ENCODE results near the gene CCDC60. TPM values are rescaled to one million over a fixed set of nuclear protein-coding genes. Genes with fewer than 3 reads are reported as not detected.
A peak's percentile ranks its signal among the peaks of the same experiment; 100 is the strongest.

Gene CCDC60
- total RNA-seq, 1 donor from 2014 or later: 2.3 TPM

GRCh38 chr12:119444462-119445044 is 110.0 kb downstream of the CCDC60 start:
- no peaks in the 10 kb centered on the region for H3K4me1 Mint-ChIP-seq (ENCODE audit: unreplicated experiment)
- H3K27ac Mint-ChIP-seq: no peak overlapping the region
- TF ChIP-seq, protein P1, sequence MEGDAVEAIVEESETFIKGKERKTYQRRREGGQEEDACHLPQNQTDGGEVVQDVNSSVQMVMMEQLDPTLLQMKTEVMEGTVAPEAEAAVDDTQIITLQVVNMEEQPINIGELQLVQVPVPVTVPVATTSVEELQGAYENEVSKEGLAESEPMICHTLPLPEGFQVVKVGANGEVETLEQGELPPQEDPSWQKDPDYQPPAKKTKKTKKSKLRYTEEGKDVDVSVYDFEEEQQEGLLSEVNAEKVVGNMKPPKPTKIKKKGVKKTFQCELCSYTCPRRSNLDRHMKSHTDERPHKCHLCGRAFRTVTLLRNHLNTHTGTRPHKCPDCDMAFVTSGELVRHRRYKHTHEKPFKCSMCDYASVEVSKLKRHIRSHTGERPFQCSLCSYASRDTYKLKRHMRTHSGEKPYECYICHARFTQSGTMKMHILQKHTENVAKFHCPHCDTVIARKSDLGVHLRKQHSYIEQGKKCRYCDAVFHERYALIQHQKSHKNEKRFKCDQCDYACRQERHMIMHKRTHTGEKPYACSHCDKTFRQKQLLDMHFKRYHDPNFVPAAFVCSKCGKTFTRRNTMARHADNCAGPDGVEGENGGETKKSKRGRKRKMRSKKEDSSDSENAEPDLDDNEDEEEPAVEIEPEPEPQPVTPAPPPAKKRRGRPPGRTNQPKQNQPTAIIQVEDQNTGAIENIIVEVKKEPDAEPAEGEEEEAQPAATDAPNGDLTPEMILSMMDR (conservative IDR thresholded peaks at IDR 0.05): peak; percentile 93
- H3K9me3 Mint-ChIP-seq: peaks cover 4% of the 10 kb centered on the region
- H3K27me3 Mint-ChIP-seq: peaks cover 16% of the 10 kb centered on the region
- no peak overlapping the region for H3K4me3 Mint-ChIP-seq
- DNase-seq (ENCODE audit: extremely low spot score, unreplicated experiment): no peak
- H3K36me3 Mint-ChIP-seq: no peaks in the 10 kb centered on the region

GRCh38 chr12:119446459-119446858 is 111.9 kb downstream of the CCDC60 start:
- DNase-seq (ENCODE audit: extremely low spot score, unreplicated experiment): no peak
- TF ChIP-seq, protein P1 (conservative IDR thresholded peaks at IDR 0.05): no peak
- Mint-ChIP-seq H3K9me3 (peaks cover 4% of the 10 kb centered on the region), H3K27ac (no peak overlapping the region), H3K4me3 (no peak overlapping the region), H3K27me3 (peaks cover 16% of the 10 kb centered on the region), H3K36me3 (no peaks in the 10 kb centered on the region), H3K4me1 (ENCODE audit: unreplicated experiment) (no peaks in the 10 kb centered on the region)

DNA sequence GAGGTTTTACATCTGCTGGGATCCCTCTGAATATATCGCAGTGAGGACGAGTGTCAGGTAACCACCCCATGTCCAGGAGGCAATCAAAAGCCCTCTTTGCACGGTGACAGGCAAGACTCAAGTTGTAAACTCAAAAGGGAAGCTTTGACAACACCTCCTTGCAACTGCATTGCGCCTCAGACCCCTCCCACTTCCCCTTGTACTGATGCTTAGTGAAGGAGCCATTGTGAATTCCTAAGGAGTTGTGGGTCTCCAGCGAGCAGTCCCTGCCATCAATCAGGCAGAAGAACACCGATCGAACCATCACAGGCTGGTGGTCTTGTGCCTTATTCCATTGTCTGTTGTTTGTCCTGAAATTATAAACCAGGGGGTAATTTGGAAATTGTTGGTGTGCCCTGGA is 112.6 kb downstream of the CCDC60 start:
- H3K27me3 Mint-ChIP-seq: peaks cover 16% of the 10 kb centered on the region
- no peaks in the 10 kb centered on the region for H3K36me3 Mint-ChIP-seq
- TF ChIP-seq, protein P1 (conservative IDR thresholded peaks at IDR 0.05): no peak
- H3K4me1 Mint-ChIP-seq (ENCODE audit: unreplicated experiment): no peaks in the 10 kb centered on the region
- no peak overlapping the region for H3K27ac Mint-ChIP-seq
- no peak overlapping the region for H3K4me3 Mint-ChIP-seq
- H3K9me3 Mint-ChIP-seq: peaks cover 4% of the 10 kb centered on the region
- DNase-seq (ENCODE audit: extremely low spot score, unreplicated experiment): no peak

GRCh38 chr12:119447618-119448017 is 113.1 kb downstream of the CCDC60 start:
- Mint-ChIP-seq H3K27me3 (peaks cover 16% of the 10 kb centered on the region), H3K4me3 (no peak overlapping the region), H3K36me3 (no peaks in the 10 kb centered on the region), H3K4me1 (ENCODE audit: unreplicated experiment) (no peaks in the 10 kb centered on the region), H3K9me3 (peaks cover 4% of the 10 kb centered on the region), H3K27ac (no peak overlapping the region)
- TF ChIP-seq, protein P1 (conservative IDR thresholded peaks at IDR 0.05): no peak
- DNase-seq (ENCODE audit: extremely low spot score, unreplicated experiment): no peak

- H3K9me3 Mint-ChIP-seq: peaks cover 4% of the 10 kb centered on the region
- H3K4me3 Mint-ChIP-seq: no peak overlapping the region
- H3K36me3 Mint-ChIP-seq: no peaks in the 10 kb centered on the region
- no peaks in the 10 kb centered on the region for H3K4me1 Mint-ChIP-seq (ENCODE audit: unreplicated experiment)
- no peak overlapping the region for H3K27ac Mint-ChIP-seq
- DNase-seq (ENCODE audit: extremely low spot score, unreplicated experiment): no peak
- TF ChIP-seq, protein P1 (conservative IDR thresholded peaks at IDR 0.05): no peak
- H3K27me3 Mint-ChIP-seq: peaks cover 12% of the 10 kb centered on the region
Measured at GRCh38 chr12:119448611-119449131, 114.1 kb downstream of the CCDC60 start.
